ENCODE measurements around the gene GRB7. TPM values are rescaled to one million over a fixed set of nuclear protein-coding genes. Genes with fewer than 3 reads are reported as not detected.
"Not testable (repeated sequence)": the region's sequence is repeated elsewhere in the genome, so short reads cannot be mapped to it uniquely, and the experiment has no call there.

Gene GRB7
- total and polyA plus RNA-seq, 10 of the 15 experiments (the other 5 are each of a cell fraction or from before 2014, with no cell fraction given), result 0.05 to 0.34 (median 0.19) TPM; not detected in 4

GRCh38 chr17:39747745-39748144 lies 10.0 kb downstream of the GRB7 start:
- no peaks in the 10 kb centered on the region for H4K20me1 ChIP-seq (ENCODE audit: control insufficient read depth, insufficient read depth)
- whole genome bisulfite sequencing (ENCODE audit: insufficient coverage, insufficient replicate concordance, low lambda C conversion rate, missing lambda C conversion rate), result 65% methylated on average over 4 of the region's 4 CpGs
- ChIA-PET POLR2A (no interaction called here), RAD21 (ENCODE audit: unreplicated experiment) (no interaction called here), CTCF (interaction anchor here (1.0 to 1.6 kb wide), 2 partner anchors 114 to 126 kb away, joined by 3 to 4 read pairs; no protein-coding TSS in a partner anchor), SMC1A (ENCODE audit: uncharacterized antibody, unreplicated experiment) (no interaction called here)
- H3K4me1 ChIP-seq (ENCODE audit: control insufficient read depth, insufficient read depth, low read length), result peaks cover under 1% of the 10 kb centered on the region
- intact Hi-C loops (cut with micrococcal nuclease; ENCODE audit: unreplicated experiment), result no loop called here
- no peaks in the 10 kb centered on the region for H3K79me2 ChIP-seq (ENCODE audit: control insufficient read depth, insufficient read depth, low read length)
- no peak overlapping the region for H2AFZ ChIP-seq (ENCODE audit: control insufficient read depth, low read depth, low read length)
- H3K4me3 ChIP-seq, result no peak overlapping the region
- FAIRE-seq (no peak), DNase-seq (ENCODE audit: low read depth, low spot score) (no peak), ATAC-seq (no peak)
- BruUV-seq (replicated peaks), result no TSS peak
- H3K27me3 ChIP-seq (replicated peaks in 1 of 2; ENCODE audit: control insufficient read depth in 2 of 2, insufficient read depth in 2 of 2, low read length in 1 of 2), result no peaks in the 10 kb centered on the region; a peak in 2 of 4 replicates
- H3K9me3 ChIP-seq (replicated peaks; ENCODE audit: control insufficient read depth, insufficient read depth, low read length), result no peaks in the 10 kb centered on the region
- in situ Hi-C loops (cut with MboI), result no loop called here
- no peak overlapping the region for H3K4me2 ChIP-seq (ENCODE audit: control insufficient read depth, insufficient read depth)
- no peak overlapping the region for H3K9ac ChIP-seq (ENCODE audit: control insufficient read depth, insufficient read depth, low read length)
- H3K36me3 ChIP-seq (ENCODE audit: control insufficient read depth in 2 of 2, insufficient read depth in 2 of 2, low read length in 1 of 2), result no peaks in the 10 kb centered on the region
- H3K27ac ChIP-seq (ENCODE audit: control insufficient read depth, insufficient read depth), result no peak overlapping the region
- TF ChIP-seq GABPA (IDR thresholded peaks at IDR 0.05; ENCODE audit: low read depth) (no peak), PAX8 (IDR thresholded peaks at IDR 0.05) (no peak), TCF3 (IDR thresholded peaks at IDR 0.05; ENCODE audit: borderline replicate concordance, insufficient read depth, low read depth, low read length) (no peak), NR2C1 (IDR thresholded peaks at IDR 0.05) (no peak), CHD2 (IDR thresholded peaks at IDR 0.05; ENCODE audit: borderline replicate concordance, low read depth, low read length) (no peak), SMC3 (IDR thresholded peaks at IDR 0.05; ENCODE audit: borderline replicate concordance, low read length) (no peak)

- intact Hi-C loops (cut with micrococcal nuclease; ENCODE audit: unreplicated experiment); BruUV-seq (replicated peaks); H3K79me2 ChIP-seq (ENCODE audit: control insufficient read depth, insufficient read depth, low read length); ATAC-seq; H3K4me2 ChIP-seq (ENCODE audit: control insufficient read depth, insufficient read depth); H3K4me3 ChIP-seq; H4K20me1 ChIP-seq (ENCODE audit: control insufficient read depth, insufficient read depth); H3K9me3 ChIP-seq (replicated peaks; ENCODE audit: control insufficient read depth, insufficient read depth, low read length); H3K9ac ChIP-seq (ENCODE audit: control insufficient read depth, insufficient read depth, low read length); H3K36me3 ChIP-seq (ENCODE audit: control insufficient read depth in 2 of 2, insufficient read depth in 2 of 2, low read length in 1 of 2); SMC1A ChIA-PET (ENCODE audit: uncharacterized antibody, unreplicated experiment); H3K27ac ChIP-seq (ENCODE audit: control insufficient read depth, insufficient read depth); H2AFZ ChIP-seq (ENCODE audit: control insufficient read depth, low read depth, low read length); DNase-seq (ENCODE audit: low read depth, low spot score); H3K4me1 ChIP-seq (ENCODE audit: control insufficient read depth, insufficient read depth, low read length); FAIRE-seq; in situ Hi-C loops (cut with MboI); RAD21 ChIA-PET (ENCODE audit: unreplicated experiment); H3K27me3 ChIP-seq (replicated peaks in 1 of 2; ENCODE audit: control insufficient read depth in 2 of 2, insufficient read depth in 2 of 2, low read length in 1 of 2); POLR2A ChIA-PET: not testable (repeated sequence)
- CTCF ChIA-PET, result interaction anchor here (0.6 to 1.6 kb wide), 5 partner anchors 51 to 197 kb away, joined by 3 to 6 read pairs (median 3); no protein-coding TSS in a partner anchor
- WGBS (ENCODE audit: insufficient coverage, insufficient replicate concordance, low lambda C conversion rate, missing lambda C conversion rate), result 93% methylated on average over 8 of the region's 8 CpGs
Observed at GRCh38 chr17:39748444-39749034, 10.8 kb downstream of the GRB7 start.
